Right kidney (tissue), 9 donors: ENCODE data around the gene NBAS.

Experiments
- DNase-seq: peaks from one replicate; pipeline ENCODE4 v3.0.0-alpha.2; 2016
- long read RNA-seq, 8 donors: transcript quantifications; one replicate each; lab custom pipeline, GENCODE V29; 2026

The NBAS gene
- long read RNA-seq, donor 1, full-length matches to known transcripts, result 4 of 9 reads
- long read RNA-seq, donor 1, partial matches to known transcripts, result 5 of 9 reads
- long read RNA-seq, donor 1, other reads (novel, unspliced or antisense), result 0 of 9 reads
- long read RNA-seq, donor 2, result 0 reads
- long read RNA-seq, donor 3, full-length matches to known transcripts, result 2 of 51 reads
- long read RNA-seq, donor 3, partial matches to known transcripts, result 36 of 51 reads
- long read RNA-seq, donor 3, other reads (novel, unspliced or antisense), result 13 of 51 reads
- long read RNA-seq, donor 4, partial matches to known transcripts, result 0 of 2 reads
- long read RNA-seq, donor 4, other reads (novel, unspliced or antisense), result 0 of 2 reads
- long read RNA-seq, donor 5, full-length matches to known transcripts, result 3 of 11 reads
- long read RNA-seq, donor 5, partial matches to known transcripts, result 8 of 11 reads
- long read RNA-seq, donor 5, other reads (novel, unspliced or antisense), result 0 of 11 reads
- long read RNA-seq, donor 6, partial matches to known transcripts, result 0 of 1 reads
- long read RNA-seq, donor 6, other reads (novel, unspliced or antisense), result 0 of 1 reads
- long read RNA-seq, donor 7, full-length matches to known transcripts, result 1 of 1 reads
- long read RNA-seq, donor 7, partial matches to known transcripts, result 0 of 1 reads
- long read RNA-seq, donor 7, other reads (novel, unspliced or antisense), result 0 of 1 reads
- long read RNA-seq, donor 8, full-length matches to known transcripts, result 2 of 2 reads
- long read RNA-seq, donor 8, partial matches to known transcripts, result 0 of 2 reads
- long read RNA-seq, donor 8, other reads (novel, unspliced or antisense), result 0 of 2 reads

GRCh38 chr2:15560988-15561573, at the start of gene NBAS:
Gene NBAS, minus strand, starts transcription at chr2:15561334. Its CDS starts 30 bp downstream, at chr2:15561304.
- peak; percentile 90 for DNase-seq

GRCh38 chr2:15610430-15610952, 49.4 kb upstream of the NBAS start:
- no peak for DNase-seq

- no peak for DNase-seq
These were observed 48.4 kb upstream of the NBAS start for GRCh38 chr2:15609341-15610042.

DNA sequence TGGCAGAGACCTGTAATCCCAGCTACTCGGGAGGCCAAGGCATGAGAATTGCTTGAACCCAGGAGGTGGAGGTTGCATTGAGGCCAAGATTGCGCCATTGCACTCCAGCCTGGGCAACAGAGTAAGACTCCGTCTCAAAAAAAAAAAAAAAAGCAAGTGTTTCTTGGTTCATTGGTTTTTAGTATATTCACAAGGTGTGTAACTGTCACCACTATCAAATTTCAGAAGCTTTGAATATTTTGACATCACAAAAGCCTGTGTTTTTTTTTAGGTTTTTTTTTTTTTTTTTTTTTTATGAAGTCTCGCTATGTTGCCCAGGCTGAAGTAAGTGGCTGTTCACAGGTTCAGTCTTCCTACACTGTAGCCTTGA, 47.2 kb upstream of the NBAS start:
- DNase-seq, result no peak

GRCh38 chr2:15607709-15608391, 46.7 kb upstream of the NBAS start:
- DNase-seq, result no peak

- DNase-seq, result no peak
These were observed 45.6 kb upstream of the NBAS start for GRCh38 chr2:15606481-15607441.

DNA sequence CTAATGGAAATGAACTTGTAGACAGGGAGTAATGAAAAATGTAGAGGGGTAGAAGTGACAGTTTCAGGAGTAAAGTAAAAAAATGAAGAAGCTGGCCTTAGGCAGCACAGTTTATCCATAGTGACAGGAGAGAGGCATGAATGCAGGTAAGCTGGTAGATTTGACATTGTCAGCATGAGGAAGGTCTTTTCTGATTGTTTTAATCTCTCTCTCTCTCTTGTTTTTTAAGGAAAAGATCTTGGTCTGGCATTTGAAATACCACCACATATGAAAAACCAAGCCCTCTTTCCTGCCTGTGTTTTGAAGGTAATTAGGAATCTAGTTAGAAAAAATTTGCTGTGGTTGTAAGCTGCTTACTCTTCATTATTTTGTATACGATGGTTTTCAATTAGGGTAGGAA, 44.6 kb upstream of the NBAS start:
- no peak for DNase-seq

GRCh38 chr2:15603948-15604347, 42.8 kb upstream of the NBAS start:
- no peak for DNase-seq

DNA sequence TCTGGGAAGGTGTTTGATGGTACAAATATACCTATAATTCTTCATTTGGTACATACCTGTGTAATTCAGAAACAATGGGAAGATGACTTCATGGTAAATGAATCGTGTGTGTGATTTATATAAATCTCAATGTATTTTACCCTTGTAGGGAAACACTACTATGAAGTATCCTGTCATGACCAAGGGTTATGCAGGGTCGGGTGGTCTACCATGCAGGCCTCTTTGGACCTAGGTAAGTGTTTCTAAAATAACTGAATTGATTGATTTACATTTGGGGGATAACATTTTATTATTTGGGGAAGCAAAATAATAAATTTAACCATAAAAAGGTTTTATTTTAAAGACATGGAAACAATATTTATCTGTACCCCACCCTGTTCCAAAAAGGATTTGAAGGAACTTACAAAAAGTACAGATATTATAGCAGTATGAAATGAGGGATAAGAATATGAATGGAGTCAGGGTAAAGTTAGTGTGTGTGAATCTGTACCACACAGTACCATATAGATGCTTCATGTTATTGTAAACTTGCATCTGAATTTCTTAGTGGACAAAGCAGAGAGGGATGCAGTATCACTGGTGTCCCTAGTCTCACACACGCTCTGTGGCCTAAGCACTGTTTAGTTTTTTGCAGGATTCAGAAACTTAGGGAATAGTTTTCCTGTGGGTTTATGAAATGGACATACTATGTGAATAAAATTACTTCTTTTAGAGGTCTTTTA, 42.1 kb upstream of the NBAS start:
- no peak for DNase-seq

GRCh38 chr2:15602393-15602792, 41.3 kb upstream of the NBAS start:
- no peak for DNase-seq

- no peak for DNase-seq
These were observed 40.5 kb upstream of the NBAS start for GRCh38 chr2:15601681-15602080.

DNA sequence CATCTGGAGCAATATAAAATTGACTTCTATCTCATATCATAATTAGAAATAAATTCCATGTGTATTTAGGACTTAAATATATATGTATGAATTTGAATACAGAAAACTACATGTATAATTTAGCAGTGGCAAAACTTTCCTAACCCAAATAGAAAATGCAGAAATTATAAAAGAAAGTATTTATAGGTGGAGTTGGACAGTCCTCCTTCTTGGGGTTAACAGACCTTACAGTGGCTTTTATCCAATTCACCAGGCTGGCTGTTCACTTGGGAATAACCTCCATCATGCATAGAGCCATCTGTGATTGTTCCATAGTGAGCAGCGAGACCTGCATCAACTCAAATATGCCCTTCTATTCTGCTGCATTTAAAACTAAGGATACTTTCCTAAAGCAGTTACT, 38.9 kb upstream of the NBAS start:
- DNase-seq, result no peak

DNA sequence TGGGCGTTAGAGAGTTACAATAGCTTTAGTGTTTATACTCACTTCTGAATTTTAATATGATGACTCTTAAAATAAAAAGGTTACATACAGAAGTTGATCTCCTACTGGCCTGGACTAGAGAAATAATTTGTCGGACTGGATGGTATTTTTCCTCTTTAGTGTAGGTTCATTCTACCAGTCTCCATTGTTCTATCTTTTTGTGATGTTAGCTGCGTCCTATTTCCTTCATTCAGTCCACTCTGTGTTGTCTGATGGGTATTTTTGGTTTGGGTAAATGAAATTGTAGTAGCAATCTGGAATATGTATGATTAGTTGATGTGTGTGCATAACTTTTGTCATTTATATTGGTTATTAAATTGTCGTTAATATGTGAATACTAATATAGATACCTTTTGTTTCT, 35.8 kb upstream of the NBAS start:
- DNase-seq, result no peak

DNA sequence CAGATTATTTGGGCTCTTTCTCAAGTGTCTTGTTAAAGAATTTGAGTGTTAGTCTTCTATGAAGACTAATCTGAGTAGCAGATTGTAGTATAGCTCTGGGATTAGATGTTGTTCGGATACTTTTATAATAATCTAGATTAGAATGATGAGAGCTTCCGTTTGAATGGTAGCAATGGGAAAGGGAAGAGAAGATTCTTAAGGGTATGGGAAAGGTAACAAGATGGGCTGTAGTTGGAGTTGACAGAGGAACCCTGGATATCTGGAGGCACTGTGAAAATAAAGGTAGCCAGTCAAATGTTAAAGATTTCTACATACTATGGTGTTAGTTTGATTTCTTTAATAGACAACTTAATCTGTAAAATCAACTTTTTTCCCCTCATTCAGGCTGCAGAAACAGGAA, 35.2 kb upstream of the NBAS start:
- DNase-seq, result no peak

DNA sequence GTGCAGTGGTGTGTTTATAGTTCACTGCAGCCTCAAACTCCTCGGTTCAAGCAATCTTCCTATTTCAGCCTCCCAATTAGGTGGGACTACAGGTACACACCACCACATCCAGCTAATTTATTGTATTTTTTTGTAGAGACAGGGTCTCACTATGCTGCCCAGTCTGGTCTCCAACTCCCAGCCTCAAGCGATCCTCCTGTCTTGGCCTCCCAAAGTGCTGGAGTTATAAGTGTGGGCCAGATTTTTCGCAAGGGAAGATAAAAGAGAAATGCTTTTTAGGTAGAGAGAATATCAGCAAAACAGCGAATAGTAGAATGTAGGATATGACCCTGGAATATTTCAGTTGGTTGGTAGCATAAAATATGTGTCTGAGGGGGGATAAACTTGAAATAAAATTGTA, 34.8 kb upstream of the NBAS start:
- DNase-seq, result no peak

GRCh38 chr2:15595342-15595905, 34.3 kb upstream of the NBAS start:
- no peak for DNase-seq

- DNase-seq, result no peak
These were observed 33.4 kb upstream of the NBAS start for GRCh38 chr2:15594291-15595256.

- DNase-seq, result no peak
These were observed 32.2 kb upstream of the NBAS start for GRCh38 chr2:15593327-15593705.
